ENCODE measurements around the gene UMAD1. TPM values are rescaled to one million over a fixed set of nuclear protein-coding genes. Genes with fewer than 3 reads are reported as not detected.

The UMAD1 gene
- total and polyA plus RNA-seq, 2 of the 4 experiments (the other 2 are of a cell fraction), result 5.2 to 8.4 TPM

DNA sequence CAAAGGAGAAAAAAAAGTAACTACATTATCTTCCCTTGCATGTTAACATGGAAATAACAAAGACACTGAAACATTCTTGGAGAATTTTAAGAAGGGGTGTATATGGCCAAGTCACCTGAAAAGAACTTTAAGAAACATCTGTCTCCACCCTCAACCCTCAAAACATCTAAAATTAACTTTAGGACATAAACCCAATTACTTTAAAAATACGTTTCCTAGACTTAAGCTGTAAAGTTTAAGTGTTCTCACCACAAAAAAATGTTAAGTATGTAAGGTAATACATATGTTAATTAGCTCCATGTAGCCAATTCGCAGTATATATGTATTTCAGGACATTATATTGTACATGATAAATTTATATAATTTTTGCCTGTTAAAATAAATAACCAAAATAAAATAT, 257.0 kb downstream of the UMAD1 start:
- H2AK9ac ChIP-seq (replicated peaks; ENCODE audit: low read depth, low read length, poor library complexity), result no peak overlapping the region
- no peak overlapping the region for H2AFZ ChIP-seq (replicated peaks; ENCODE audit: low read length, poor library complexity)
- no peak overlapping the region for H3K27ac ChIP-seq (ENCODE audit: insufficient read depth, low read length)
- no peak overlapping the region for H3K14ac ChIP-seq (replicated peaks; ENCODE audit: low read depth, low read length)
- H3K4me3 ChIP-seq (ENCODE audit: insufficient read depth, low read depth, low read length), result no peak overlapping the region
- no peak overlapping the region for H2AK5ac ChIP-seq (ENCODE audit: low read depth, low read length)
- intact Hi-C loops (cut with micrococcal nuclease) (no loop called here), in situ Hi-C loops (cut with MboI; ENCODE audit: low sequenced_read_pairs) (no loop called here), dilution Hi-C loops (cut with HindIII; ENCODE audit: low sequenced_read_pairs, unreplicated experiment) (no loop called here)
- ChIA-PET CTCF (interaction anchor here (0.8 kb wide), 1 partner anchor 18 kb away, joined by 3 read pairs; no protein-coding TSS in a partner anchor), POLR2A (ENCODE audit: unreplicated experiment) (no interaction called here)
- TF ChIP-seq CHD1 (IDR thresholded peaks at IDR 0.05; ENCODE audit: low read depth, low read length), result no peak
- TF ChIP-seq MAFK (IDR thresholded peaks at IDR 0.05; ENCODE audit: low read depth, low read length), result no peak
- no peak for TF ChIP-seq POLR2A (IDR thresholded peaks at IDR 0.05; ENCODE audit: low read depth, low read length)
- no peak for TF ChIP-seq RCOR1 (IDR thresholded peaks at IDR 0.05; ENCODE audit: insufficient replicate concordance, low read length)
- no peak for TF ChIP-seq BHLHE40 (IDR thresholded peaks at IDR 0.05; ENCODE audit: low read depth, low read length)
- DNase-seq (no peak), ATAC-seq (ENCODE audit: low read depth) (no peak)
- H3K4me2 ChIP-seq (ENCODE audit: low read depth, low read length), result no peak overlapping the region
- no peak overlapping the region for H3K9ac ChIP-seq (ENCODE audit: low read depth, low read length)
- H4K8ac ChIP-seq (ENCODE audit: low read depth in 2 of 2, low read length in 2 of 2), result no peak overlapping the region
- H3K27me3 ChIP-seq (ENCODE audit: control insufficient read depth, insufficient read depth, low read length), result no peaks in the 10 kb centered on the region
- no peaks in the 10 kb centered on the region for H3K79me1 ChIP-seq (ENCODE audit: low read depth in 1 of 2, low read length in 2 of 2)
- H3K18ac ChIP-seq (ENCODE audit: low read depth, low read length), result no peak overlapping the region
- H3K9me1 ChIP-seq (ENCODE audit: insufficient read depth, low read length), result no peaks in the 10 kb centered on the region
- H3K36me3 ChIP-seq (ENCODE audit: control insufficient read depth, insufficient read depth, low read length), result no peaks in the 10 kb centered on the region
- H4K91ac ChIP-seq (ENCODE audit: insufficient read depth, low read depth, low read length), result no peak overlapping the region
- BruUV-seq (replicated peaks), result no TSS peak
- H3K4me1 ChIP-seq (ENCODE audit: control insufficient read depth, insufficient read depth, low read length), result peaks cover 3% of the 10 kb centered on the region; the same call in 1 of the 2 replicates
- H2BK20ac ChIP-seq (ENCODE audit: low read depth, low read length), result no peak overlapping the region
- H2BK120ac ChIP-seq (ENCODE audit: low read depth, low read length), result no peak overlapping the region
- no peak overlapping the region for H2BK5ac ChIP-seq (ENCODE audit: low read depth, low read length, poor library complexity, severe bottlenecking)
- H3K56ac ChIP-seq (ENCODE audit: extremely low read depth, insufficient read depth, low read length), result no peak overlapping the region
- no peak overlapping the region for H4K5ac ChIP-seq (ENCODE audit: low read depth, low read length)
- H3K9me3 ChIP-seq (ENCODE audit: control insufficient read depth, insufficient read depth, low read length), result no peaks in the 10 kb centered on the region
- no peak overlapping the region for H2BK15ac ChIP-seq (ENCODE audit: low read depth, low read length)
- no peak overlapping the region for H3K4ac ChIP-seq (ENCODE audit: low read depth, low read length)
- no peaks in the 10 kb centered on the region for H4K20me1 ChIP-seq (ENCODE audit: insufficient read depth, low read length)
- no peak overlapping the region for H3K23ac ChIP-seq (ENCODE audit: low read depth, low read length)
- WGBS, 2 experiments (ENCODE audit: extremely low coverage in 2 of 2, insufficient read length in 1 of 2), result no CpG with 5 or more reads among the region's 2 CpGs
